T-helper 1 cell (primary cell): ENCODE results near the gene SDK2.
A peak's percentile ranks its signal among the peaks of the same experiment; 100 is the strongest.

Experiments
- DNase-seq, 5 donors: peaks; one replicate each; pipeline ENCODE4 v3.0.0-alpha.2; 2012 to 2020

Gene SDK2

DNA sequence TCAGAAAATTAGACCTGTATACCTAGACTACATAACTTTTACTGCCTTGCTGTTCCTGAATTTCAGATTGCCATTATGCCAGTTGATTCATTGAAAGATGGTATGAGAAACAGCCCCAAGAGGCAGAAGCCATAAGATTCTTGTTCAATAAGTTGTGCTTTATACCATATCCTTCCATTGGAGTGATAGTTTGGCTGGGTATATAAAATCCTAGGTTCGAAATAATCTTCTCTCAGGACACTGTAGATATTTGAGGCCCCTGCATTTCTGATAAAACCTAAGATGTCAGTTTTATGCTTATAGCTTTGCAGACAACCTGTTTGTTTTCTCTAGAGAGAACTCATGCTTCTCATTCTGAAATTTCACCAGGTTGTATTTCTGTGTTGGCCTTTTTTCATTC, 9.6 kb upstream of the SDK2 start:
- no peak for DNase-seq

DNA sequence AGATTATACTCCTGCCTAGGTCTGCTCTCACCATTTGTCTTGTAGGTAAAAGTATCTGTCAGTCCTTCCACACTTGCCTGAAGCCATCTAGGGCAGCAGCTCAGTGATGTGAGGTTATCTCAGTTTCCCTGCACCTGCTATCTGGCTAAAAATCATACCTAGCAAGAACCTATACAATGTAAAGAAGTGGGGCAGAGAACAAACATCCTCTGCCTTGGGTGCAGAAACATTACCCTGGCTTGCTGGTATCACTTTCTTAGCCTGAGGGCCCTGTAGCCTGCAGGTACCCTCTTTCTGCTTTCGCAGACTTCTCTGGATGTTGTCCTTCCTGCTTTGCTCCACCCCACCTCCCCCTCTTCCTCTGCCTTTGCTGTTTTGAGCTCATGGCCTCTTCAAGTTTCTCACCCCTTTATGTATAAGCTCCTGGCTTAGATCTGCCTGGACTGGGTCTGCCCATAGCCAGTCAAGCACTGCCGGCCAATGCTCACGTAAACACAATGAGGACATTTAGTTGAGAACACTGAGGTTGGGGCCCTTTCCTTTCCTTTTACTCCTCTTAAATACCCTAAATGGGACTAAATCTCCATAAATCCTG, 8.7 kb upstream of the SDK2 start:
- no peak for DNase-seq

GRCh38 chr17:73650617-73651200, 6.5 kb upstream of the SDK2 start:
- no peak for DNase-seq

- no peak for DNase-seq
Measured at GRCh38 chr17:73650140-73650539, 5.9 kb upstream of the SDK2 start.

DNA sequence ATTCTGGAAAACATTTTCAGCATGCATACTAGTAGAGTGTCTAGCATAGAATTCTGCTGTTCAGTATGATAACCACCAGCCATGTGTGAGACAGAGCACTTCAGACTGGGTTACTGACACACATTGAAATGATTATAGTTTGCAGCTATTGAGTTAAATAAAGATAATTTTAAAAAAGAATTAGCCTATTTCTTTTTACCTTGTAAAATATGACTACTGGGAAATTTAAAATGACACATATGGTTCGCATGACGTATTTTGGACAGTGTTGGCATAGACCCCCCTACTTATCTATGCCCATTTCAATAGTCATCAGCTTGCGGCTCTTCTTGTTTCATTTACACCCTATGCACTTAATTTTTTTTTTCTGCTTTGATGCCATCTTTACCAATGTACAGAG, 4.7 kb upstream of the SDK2 start:
- no peak for DNase-seq

- no peak for DNase-seq
Measured at GRCh38 chr17:73648543-73648820, 4.2 kb upstream of the SDK2 start.

DNA sequence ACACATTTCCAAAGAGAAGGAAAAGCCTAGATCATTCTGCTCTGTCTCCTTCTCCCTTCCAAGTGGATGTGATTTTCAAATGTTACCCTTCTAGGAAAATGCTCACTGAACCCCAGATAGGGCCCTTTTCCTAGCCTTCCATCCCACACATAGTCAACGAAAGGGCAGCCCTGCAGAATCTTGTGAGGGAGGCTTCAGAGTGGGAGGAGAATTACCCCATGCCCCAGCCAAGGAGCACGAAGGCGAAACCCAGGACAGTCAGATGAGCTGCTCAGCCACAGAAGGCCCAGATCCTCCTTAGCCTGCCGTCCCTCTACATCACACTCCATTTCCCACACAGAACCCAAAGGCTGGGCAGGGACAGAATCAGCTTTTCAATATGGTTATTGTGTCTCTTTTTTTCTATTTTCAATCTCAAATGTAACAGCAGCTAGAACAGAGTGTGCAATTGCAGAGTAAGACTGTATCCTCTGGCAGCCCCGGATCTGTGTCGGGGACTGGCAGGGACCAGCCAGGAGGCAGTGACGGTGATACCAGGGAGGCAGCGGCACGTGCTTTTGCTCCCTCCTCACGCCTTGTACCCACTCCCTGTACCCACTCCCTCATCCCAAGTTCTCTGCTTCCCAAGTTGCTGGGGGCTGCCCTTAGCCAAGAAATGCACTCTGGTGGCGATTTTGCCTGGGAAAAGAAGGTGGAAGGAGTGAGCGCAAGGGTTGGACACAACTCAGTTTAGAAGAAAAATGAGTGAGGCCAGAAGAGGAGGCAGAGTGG, 3.7 kb upstream of the SDK2 start:
- no peak for DNase-seq

GRCh38 chr17:73647301-73647695, 3.1 kb upstream of the SDK2 start:
- DNase-seq: no peak

- peak in 1 of 5 donors; percentile 10 for DNase-seq
Measured at GRCh38 chr17:73646409-73647300, 2.4 kb upstream of the SDK2 start.

DNA sequence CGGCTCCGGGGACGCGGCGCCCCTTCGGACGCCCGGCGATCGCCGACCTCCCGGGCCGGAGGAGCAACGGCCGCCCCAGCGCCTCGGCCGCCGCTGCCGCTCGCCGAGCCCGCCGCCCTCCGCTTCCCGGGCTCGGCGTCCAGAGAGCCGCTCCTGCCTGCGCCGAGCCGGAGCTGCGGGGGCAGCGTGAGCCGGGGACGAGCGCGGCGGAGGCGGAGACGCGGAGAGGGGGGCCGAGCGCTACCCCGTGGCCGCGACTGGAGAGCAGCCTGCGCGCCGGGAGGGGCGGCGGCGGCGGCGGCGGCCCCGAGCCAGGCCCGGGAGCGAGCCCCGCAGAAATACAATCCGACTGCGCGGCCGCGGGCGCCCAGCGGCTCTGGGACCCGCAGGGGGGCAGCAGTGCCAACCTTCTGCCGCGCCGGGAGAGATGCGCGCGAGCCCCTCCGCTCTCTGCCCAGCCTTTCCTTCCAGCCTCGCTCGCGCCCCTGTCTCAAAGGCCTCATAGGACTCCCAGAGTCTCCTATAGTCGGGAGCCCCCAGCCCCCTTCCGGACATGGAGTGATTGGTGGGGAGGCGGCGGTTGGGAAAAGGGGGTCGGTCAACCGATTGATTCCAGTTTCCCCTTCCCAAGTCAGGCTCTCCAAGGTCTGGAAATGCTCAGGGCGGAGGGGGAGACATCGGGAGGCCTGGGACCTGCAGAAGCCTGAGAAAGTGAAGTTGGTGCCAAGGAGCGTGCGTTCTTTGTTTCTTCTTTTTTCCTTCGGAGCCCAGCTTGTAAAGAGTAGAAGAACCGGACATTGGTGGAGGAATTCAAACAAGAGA, 1.0 kb upstream of the SDK2 start:
- DNase-seq: no peak

GRCh38 chr17:73643852-73644144, 447 bp downstream of the SDK2 start:
- DNase-seq: no peak

DNA sequence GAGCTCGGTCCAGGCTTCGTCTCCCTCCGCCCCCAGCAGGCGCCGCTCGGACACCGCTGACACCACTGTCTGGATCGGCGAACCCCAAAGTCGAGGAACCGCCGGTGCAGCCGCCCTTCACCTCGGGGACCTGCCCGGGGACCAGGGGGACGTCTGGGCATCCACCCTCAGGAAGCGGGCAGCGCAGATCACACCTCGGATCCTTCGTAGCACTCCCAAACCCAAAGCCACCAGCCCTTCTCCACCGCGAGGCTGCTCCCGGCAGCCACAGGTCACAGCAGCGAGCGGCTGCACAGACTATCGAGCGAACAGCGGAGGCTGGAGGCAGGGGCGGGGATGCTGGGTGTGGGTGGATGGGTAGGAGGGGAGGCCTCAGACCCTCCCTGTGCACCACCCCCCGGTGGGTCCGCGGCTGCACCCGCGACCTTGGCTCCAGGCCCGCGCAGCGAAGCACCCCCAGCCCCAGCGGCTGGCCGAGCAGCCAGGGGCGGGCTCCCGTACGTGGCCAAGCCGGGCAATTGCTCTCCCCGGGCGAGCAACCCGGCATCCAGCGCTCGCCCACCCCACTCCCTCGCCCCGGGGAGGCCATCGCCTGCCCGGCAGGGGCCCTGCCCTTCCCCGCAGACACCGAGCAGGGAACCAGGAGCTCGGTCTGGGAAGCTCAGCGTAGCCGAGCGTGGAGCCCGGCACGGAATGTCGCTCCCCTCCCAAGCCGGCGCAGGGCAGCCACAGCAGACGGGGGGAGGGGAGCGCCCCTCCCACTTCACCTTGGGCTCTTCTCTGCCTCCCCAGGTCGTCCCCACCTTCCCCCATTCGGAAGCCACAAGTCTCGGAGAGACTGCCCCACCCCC, 1.0 kb downstream of the SDK2 start:
- peak in 1 of 5 donors; percentile 10 for DNase-seq

DNA sequence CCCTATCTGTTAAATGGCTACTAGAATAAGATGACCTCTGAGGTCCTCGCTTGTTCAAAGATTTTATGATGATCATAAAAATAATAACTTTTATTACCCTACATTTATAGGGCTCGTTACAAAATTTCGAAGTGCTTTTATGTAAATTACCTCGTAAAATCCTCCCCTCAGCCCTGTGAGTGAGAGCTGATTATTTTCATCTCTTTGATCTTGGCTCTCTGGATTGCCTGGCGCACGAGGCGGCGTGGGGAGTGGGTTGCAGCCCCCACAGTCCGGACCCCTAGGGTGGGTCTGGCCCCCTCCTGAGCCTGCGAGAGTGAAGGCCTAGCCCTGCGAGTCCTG, 1.6 kb downstream of the SDK2 start:
- DNase-seq: no peak

DNA sequence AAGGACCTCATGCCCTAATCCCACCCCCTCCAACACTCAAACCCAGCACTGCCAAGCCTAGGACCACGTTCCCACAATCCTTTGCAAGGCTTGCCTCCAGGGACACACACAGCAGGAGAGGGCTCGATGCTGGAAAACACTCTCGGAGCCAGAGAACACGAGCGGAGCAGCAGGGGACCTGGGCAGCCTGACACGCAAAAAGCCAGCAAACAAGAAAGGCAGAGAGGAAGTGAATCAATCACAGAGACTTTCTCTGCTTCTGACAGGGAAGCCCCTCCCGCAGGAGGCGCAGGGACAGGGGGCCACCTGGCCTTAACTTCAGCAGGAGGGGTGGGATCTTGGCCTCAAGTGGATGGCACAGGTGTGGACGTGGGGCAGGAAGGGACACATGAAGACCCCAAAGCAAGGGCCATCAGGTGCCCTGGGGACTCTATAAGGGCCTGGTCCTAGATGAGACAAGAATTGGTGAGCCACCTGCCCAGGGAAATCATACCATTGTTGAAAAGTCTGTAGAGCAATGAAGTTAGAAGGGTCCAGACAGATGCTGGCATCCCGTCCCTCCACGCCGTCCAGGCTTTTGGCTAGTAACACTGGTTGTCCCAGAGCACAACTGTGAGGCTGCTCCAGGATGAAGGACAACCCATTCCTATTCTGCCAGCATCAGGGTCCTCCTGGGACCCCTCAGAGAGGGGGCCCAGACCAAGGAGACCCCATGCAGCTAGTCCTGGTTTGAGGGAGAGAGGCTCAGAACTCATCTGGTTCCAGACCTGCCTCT, 2.2 kb downstream of the SDK2 start:
- DNase-seq: no peak

DNA sequence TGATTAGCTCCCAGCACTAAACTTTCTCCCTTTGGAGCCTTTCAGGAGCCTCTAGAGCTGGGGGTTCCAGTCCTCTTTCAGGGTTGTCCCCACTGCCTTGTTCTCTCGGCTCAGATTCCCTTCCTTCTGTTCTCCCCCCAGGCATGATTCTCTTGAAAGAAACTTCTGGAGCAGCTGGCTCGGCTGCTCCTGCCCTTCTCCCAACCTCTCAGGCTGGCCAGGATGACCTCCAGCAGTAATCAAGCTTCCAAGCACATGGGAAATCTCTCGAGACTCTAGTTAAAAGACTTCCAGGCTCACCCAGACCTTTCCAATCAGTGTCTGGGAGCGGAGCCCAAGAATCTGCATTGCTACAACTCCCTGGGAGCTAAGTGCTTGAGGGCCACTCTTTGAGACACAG, 3.6 kb downstream of the SDK2 start:
- DNase-seq: no peak

- no peak for DNase-seq
Measured at GRCh38 chr17:73639932-73640331, 4.3 kb downstream of the SDK2 start.

DNA sequence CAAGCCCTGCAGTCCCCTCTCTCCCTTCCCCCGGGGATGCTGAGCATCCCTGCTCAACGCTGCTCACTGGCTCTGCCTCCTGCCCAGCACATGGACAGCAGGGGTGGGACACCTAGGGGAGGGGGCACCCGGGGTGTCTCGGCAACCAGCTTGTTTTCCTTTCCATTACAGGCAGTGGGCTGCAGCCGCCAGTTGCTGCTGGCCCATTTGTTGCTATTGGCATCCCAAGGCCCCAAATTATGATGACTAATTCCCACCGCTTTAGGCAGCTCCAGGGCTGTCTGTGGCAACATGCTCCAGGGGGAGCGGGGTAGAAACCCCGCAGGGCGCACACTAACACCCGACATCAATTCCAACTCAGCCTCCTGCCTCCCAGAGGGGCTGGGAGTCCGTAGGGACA, 4.9 kb downstream of the SDK2 start:
- DNase-seq: no peak

GRCh38 chr17:73638556-73638955, 5.7 kb downstream of the SDK2 start:
- DNase-seq: no peak

- no peak for DNase-seq
Measured at GRCh38 chr17:73637866-73638265, 6.4 kb downstream of the SDK2 start.

DNA sequence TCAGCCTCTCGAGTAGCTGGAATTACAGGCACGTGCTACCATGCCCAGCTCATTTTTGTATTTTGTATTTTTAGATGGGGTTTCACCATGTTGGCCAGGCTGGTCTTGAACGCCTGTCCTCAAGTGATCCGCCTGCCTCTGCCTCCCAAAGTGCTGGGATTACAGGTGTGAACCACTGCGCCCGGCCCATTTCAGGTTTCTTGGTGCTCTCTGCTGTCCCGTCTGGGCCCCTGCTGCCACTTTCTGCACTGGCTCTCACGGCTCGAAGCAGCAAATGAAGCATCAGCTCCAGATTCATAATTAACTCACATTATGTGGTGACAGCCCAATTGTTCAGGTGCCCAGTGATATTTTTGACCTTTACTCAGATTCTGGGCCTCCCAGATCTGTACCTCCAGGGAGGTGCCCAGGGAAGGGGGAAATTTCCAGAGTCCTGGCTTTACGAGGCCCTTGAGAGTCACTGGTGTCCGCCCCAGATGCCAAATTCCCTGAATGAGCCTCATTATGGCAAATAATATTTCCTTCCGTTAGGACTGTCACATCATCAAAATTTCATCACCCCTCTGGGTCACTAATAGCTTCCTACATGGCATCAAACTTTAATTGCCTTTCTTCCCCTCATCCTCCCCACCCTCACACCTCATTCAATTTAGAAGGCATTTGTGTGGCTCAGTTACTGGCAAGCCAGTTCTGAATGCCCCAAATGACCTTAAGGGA, 9.0 kb downstream of the SDK2 start:
- no peak for DNase-seq

- no peak for DNase-seq
Measured at GRCh38 chr17:73634629-73635028, 9.6 kb downstream of the SDK2 start.
